ENCODE measurements around the gene TSN. TPM values are rescaled to one million over a fixed set of nuclear protein-coding genes. Genes with fewer than 3 reads are reported as not detected.
"Not testable (repeated sequence)": the region's sequence is repeated elsewhere in the genome, so short reads cannot be mapped to it uniquely, and the experiment has no call there.

Gene TSN
- total RNA-seq, 1 experiment from 2014 or later = 91.5 TPM

DNA sequence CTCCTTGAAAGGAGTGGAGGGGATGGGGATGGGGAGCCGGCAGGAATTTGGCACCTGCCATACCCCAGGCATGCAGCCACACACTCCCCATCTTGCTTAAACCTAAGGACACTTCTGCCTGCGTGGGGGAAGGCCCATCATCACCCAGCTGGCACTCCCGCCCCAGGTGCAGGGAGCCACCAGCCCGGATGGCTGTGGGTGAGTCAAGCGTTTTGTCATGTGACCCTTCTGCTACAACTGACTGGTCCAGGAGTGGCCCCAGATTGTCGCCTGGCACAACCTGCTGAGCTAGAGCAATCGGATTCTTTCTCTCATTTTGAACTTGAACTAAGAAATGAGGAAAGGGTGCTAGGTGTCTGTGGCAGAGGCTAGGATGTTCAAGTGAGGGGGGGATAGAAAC lies 61.3 kb downstream of the TSN start:
- no peak overlapping the region for H2AFZ ChIP-seq (ENCODE audit: low read depth, low read length, poor library complexity, severe bottlenecking)
- POLR2A ChIA-PET = no interaction called here
- H3K4me3 ChIP-seq (replicated peaks in 1 of 2; ENCODE audit: low read depth in 1 of 2, low read length in 2 of 2) = no peak overlapping the region
- RAD21 ChIA-PET (ENCODE audit: low non-redundant PET in 1 of 2, low total read pairs in 2 of 2, uncharacterized antibody in 2 of 2, unreplicated experiment in 2 of 2) = no interaction called here
- no peaks in the 10 kb centered on the region for H3K79me2 ChIP-seq (ENCODE audit: insufficient read depth, low read length)
- H3K9me2 ChIP-seq (ENCODE audit: insufficient read depth) = no peaks in the 10 kb centered on the region
- no peaks in the 10 kb centered on the region for H3K9me3 ChIP-seq (ENCODE audit: control insufficient read depth in 1 of 2, insufficient read depth in 1 of 2, low read depth in 1 of 2, low read length in 2 of 2)
- H3K4me1 ChIP-seq (ENCODE audit: control insufficient read depth in 1 of 2, insufficient read depth in 2 of 2, low read length in 2 of 2) = no peaks in the 10 kb centered on the region
- intact Hi-C loops (cut with micrococcal nuclease) = no loop called here
- DNase-seq (ENCODE audit: low read depth, low spot score) (no peak), ATAC-seq (no peak)
- TF ChIP-seq SRF (IDR thresholded peaks at IDR 0.05; ENCODE audit: low read depth) = no peak
- TF ChIP-seq, protein P1, sequence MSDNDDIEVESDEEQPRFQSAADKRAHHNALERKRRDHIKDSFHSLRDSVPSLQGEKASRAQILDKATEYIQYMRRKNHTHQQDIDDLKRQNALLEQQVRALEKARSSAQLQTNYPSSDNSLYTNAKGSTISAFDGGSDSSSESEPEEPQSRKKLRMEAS (IDR thresholded peaks at IDR 0.05) = no peak
- no peak for TF ChIP-seq EGR1 (IDR thresholded peaks at IDR 0.05; ENCODE audit: low read depth)
- no peak for TF ChIP-seq RAD21 (IDR thresholded peaks at IDR 0.05; ENCODE audit: low read depth)
- no peak for TF ChIP-seq FOSL1 (IDR thresholded peaks at IDR 0.05; ENCODE audit: low read depth)
- no peak for TF ChIP-seq ELF1 (IDR thresholded peaks at IDR 0.05; ENCODE audit: borderline replicate concordance, low read depth)
- TF ChIP-seq JUND (IDR thresholded peaks at IDR 0.05) = no peak
- no peak for TF ChIP-seq POLR2AphosphoS5 (IDR thresholded peaks at IDR 0.05; ENCODE audit: low read depth, low read length)
- TF ChIP-seq, protein P2, sequence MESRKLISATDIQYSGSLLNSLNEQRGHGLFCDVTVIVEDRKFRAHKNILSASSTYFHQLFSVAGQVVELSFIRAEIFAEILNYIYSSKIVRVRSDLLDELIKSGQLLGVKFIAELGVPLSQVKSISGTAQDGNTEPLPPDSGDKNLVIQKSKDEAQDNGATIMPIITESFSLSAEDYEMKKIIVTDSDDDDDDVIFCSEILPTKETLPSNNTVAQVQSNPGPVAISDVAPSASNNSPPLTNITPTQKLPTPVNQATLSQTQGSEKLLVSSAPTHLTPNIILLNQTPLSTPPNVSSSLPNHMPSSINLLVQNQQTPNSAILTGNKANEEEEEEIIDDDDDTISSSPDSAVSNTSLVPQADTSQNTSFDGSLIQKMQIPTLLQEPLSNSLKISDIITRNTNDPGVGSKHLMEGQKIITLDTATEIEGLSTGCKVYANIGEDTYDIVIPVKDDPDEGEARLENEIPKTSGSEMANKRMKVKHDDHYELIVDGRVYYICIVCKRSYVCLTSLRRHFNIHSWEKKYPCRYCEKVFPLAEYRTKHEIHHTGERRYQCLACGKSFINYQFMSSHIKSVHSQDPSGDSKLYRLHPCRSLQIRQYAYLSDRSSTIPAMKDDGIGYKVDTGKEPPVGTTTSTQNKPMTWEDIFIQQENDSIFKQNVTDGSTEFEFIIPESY (IDR thresholded peaks at IDR 0.05; ENCODE audit: extremely low read depth, insufficient replicate concordance, low read length) = no peak
- TF ChIP-seq POLR2A (IDR thresholded peaks at IDR 0.05; ENCODE audit: borderline replicate concordance, extremely low read depth, insufficient read depth, insufficient read length) = no peak
- TF ChIP-seq CEBPB (IDR thresholded peaks at IDR 0.05; ENCODE audit: low read depth) = no peak
- no peak for TF ChIP-seq YY1 (IDR thresholded peaks at IDR 0.05; ENCODE audit: extremely low read depth, insufficient replicate concordance, low read depth, low read length)
- TF ChIP-seq EZH2phosphoT487 (IDR thresholded peaks at IDR 0.05; ENCODE audit: borderline replicate concordance) = no peak
- no peak for TF ChIP-seq ZFX (IDR thresholded peaks at IDR 0.05)
- TF ChIP-seq EZH2 (IDR thresholded peaks at IDR 0.05) = no peak
- H3K27ac ChIP-seq (ENCODE audit: low read depth, low read length) = no peak overlapping the region
- no TSS peak for BruUV-seq (replicated peaks)
- CTCF ChIA-PET = no interaction called here
- no peaks in the 10 kb centered on the region for H3K36me3 ChIP-seq (ENCODE audit: control insufficient read depth in 1 of 2, insufficient read depth in 2 of 2, low read length in 2 of 2)
- H4K20me1 ChIP-seq (ENCODE audit: insufficient read depth) = no peaks in the 10 kb centered on the region
- H3K27me3 ChIP-seq (ENCODE audit: insufficient read depth, low read length) = peaks cover 5% of the 10 kb centered on the region; the same call in 1 of the 2 replicates
- H3K9ac ChIP-seq (ENCODE audit: low read length) = no peak overlapping the region
- H3K4me2 ChIP-seq (ENCODE audit: low read length) = no peak overlapping the region

DNA sequence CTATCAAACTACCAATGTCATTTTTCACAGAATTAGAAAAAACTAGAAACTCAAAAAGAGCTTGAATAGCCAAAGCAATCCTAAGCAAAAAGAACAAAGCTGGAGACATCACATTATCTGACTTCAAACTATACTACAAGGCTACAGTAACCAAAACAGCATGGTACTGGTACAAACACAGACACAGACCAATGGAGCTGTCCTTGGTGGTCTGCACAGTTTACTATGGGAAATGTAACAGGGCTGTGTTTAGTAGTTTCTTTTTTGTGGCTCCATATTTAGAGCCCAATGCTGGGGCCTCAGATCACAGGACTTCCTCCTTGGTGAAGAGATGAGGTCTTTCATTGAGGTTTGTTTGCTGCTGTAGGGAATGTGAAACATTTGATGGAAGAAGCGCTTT lies 61.9 kb downstream of the TSN start:
- H4K20me1 ChIP-seq (ENCODE audit: insufficient read depth); ATAC-seq; DNase-seq (ENCODE audit: low read depth, low spot score); H3K79me2 ChIP-seq (ENCODE audit: insufficient read depth, low read length); H3K4me2 ChIP-seq (ENCODE audit: low read length); H3K27ac ChIP-seq (ENCODE audit: low read depth, low read length); H3K36me3 ChIP-seq (ENCODE audit: control insufficient read depth in 1 of 2, insufficient read depth in 2 of 2, low read length in 2 of 2); CTCF ChIA-PET; H3K9me2 ChIP-seq (ENCODE audit: insufficient read depth); H2AFZ ChIP-seq (ENCODE audit: low read depth, low read length, poor library complexity, severe bottlenecking); H3K9me3 ChIP-seq (ENCODE audit: control insufficient read depth in 1 of 2, insufficient read depth in 1 of 2, low read depth in 1 of 2, low read length in 2 of 2); H3K9ac ChIP-seq (ENCODE audit: low read length); BruUV-seq (replicated peaks); H3K4me1 ChIP-seq (ENCODE audit: control insufficient read depth in 1 of 2, insufficient read depth in 2 of 2, low read length in 2 of 2); POLR2A ChIA-PET; H3K27me3 ChIP-seq (ENCODE audit: insufficient read depth, low read length); intact Hi-C loops (cut with micrococcal nuclease); RAD21 ChIA-PET (ENCODE audit: low non-redundant PET in 1 of 2, low total read pairs in 2 of 2, uncharacterized antibody in 2 of 2, unreplicated experiment in 2 of 2); H3K4me3 ChIP-seq (replicated peaks in 1 of 2; ENCODE audit: low read depth in 1 of 2, low read length in 2 of 2): not testable (repeated sequence)
